ENCODE results near the gene LINC00305. TPM values are rescaled to one million over a fixed set of nuclear protein-coding genes. Genes with fewer than 3 reads are reported as not detected.

LINC00305 gene
- total RNA-seq, 4 donors from 2014 or later, result not detected

DNA sequence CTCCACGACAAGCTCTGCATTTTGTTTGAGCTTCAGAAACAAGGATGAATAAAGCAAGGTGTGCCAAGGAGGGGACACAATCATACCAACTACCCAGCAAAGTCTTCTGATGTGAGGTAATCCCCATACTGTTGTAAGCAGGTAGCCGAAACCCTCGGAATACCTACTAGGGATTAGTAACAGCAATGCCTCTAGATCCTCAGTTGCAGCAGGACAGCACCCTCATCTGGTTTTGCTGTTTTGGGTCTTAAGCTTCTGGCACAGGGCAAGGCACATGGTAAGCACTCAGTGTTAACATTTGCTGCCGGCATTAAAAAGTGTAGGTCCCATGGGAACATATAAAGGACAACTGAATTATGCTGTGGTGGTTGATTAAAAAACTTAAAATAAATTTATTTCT is 16.0 kb upstream of the LINC00305 start:
- intact Hi-C loops (cut with DNase I; ENCODE audit: low total_unique reads), result no loop called here
- no peak for DNase-seq (ENCODE audit: low spot score in 2 of 2)
- H3K4me3 ChIP-seq (ENCODE audit: low read depth, poor library complexity, severe bottlenecking), result no peak overlapping the region
- TF ChIP-seq POLR2A (IDR thresholded peaks at IDR 0.05), result no peak
- TF ChIP-seq, protein P1, sequence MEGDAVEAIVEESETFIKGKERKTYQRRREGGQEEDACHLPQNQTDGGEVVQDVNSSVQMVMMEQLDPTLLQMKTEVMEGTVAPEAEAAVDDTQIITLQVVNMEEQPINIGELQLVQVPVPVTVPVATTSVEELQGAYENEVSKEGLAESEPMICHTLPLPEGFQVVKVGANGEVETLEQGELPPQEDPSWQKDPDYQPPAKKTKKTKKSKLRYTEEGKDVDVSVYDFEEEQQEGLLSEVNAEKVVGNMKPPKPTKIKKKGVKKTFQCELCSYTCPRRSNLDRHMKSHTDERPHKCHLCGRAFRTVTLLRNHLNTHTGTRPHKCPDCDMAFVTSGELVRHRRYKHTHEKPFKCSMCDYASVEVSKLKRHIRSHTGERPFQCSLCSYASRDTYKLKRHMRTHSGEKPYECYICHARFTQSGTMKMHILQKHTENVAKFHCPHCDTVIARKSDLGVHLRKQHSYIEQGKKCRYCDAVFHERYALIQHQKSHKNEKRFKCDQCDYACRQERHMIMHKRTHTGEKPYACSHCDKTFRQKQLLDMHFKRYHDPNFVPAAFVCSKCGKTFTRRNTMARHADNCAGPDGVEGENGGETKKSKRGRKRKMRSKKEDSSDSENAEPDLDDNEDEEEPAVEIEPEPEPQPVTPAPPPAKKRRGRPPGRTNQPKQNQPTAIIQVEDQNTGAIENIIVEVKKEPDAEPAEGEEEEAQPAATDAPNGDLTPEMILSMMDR (IDR thresholded peaks at IDR 0.05), result no peak
- whole genome bisulfite sequencing, 2 donors, result 89 to 96% methylated on average over 4 of the region's 4 CpGs

DNA sequence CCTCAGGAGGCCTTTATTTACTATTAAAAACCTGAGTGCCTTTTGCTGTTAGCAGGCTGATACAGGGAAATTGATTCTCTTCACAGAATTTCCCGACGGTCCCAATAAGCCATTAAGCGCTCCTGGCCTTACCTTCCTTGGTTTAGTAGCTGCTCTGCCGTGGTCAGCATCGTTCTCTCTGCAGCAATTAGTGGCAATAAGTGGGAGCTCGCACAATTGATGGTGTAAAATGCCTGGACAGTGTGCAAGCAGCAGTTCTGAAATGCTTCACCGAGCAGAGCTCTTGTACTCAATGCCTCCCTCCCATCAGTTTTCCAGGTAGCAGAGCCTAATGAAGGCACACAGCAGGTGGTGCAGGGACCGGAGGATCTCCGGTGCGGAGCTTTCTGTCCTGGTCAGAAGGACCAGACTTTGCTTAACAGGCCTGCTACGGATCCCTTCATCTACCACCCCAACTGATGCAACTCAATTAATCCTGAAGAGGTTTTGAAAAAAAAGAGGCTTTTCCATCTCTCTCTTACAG is 1.1 kb upstream of the LINC00305 start:
- DNase-seq (ENCODE audit: low spot score in 2 of 2), result no peak
- intact Hi-C loops (cut with DNase I; ENCODE audit: low total_unique reads), result no loop called here
- no peak overlapping the region for H3K4me3 ChIP-seq (ENCODE audit: low read depth, poor library complexity, severe bottlenecking)
- 86 to 92% methylated on average over 11 of the region's 11 CpGs for WGBS, 2 donors
- no peak for TF ChIP-seq POLR2A (IDR thresholded peaks at IDR 0.05)
- TF ChIP-seq, protein P1 (IDR thresholded peaks at IDR 0.05), result no peak

DNA sequence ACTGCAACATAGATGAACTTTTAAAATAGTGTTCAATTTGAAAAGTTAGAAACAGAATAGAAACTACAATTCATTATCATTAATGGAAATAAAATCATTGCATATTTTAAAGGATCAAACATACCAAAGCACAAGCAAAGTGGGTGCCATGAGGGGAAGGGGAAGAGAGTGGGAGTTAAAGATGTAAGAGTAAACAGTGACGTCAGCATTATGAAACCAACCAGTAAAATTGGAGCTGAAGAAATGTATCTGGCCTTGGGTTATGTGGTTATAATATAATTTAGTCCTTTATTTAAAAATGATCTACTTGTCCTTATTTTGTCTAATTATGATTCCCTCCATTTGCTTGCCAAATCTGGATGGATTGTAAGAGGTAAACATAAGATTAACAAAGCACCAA is 6.0 kb downstream of the LINC00305 start:
- intact Hi-C loops (cut with DNase I; ENCODE audit: low total_unique reads), result no loop called here
- no peak overlapping the region for H3K4me3 ChIP-seq (ENCODE audit: low read depth, poor library complexity, severe bottlenecking)
- WGBS, 2 donors, result 89 to 96% methylated on average over 1 of the region's 1 CpG
- no peak for DNase-seq (ENCODE audit: low spot score in 2 of 2)
- TF ChIP-seq, protein P1 (IDR thresholded peaks at IDR 0.05), result no peak
- no peak for TF ChIP-seq POLR2A (IDR thresholded peaks at IDR 0.05)

DNA sequence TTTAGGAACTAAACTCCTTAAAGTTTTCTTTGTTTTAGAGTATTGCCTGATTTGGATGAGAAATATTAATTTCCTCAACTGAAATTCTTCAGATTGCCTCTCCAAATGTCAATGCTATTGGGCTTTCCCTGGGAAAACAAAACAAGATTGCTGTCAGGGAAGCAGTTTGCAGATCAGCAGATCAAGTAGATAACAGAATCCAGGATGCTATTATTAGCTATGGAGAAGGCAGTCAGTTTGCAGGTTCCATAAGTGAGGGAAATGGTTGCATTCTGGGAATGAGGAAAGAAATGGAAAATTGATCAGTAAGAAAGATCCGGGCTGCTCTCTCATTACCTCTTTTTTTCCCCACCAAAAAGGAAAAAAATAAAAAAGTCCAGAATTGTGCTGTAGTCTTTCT is 11.0 kb downstream of the LINC00305 start:
- DNase-seq (ENCODE audit: low spot score in 2 of 2), result no peak
- intact Hi-C loops (cut with DNase I; ENCODE audit: low total_unique reads), result no loop called here
- TF ChIP-seq POLR2A (IDR thresholded peaks at IDR 0.05), result no peak
- TF ChIP-seq, protein P1 (IDR thresholded peaks at IDR 0.05), result no peak
- 71 to 80% methylated on average over 1 of the region's 1 CpG for WGBS, 2 donors
- H3K4me3 ChIP-seq (ENCODE audit: low read depth, poor library complexity, severe bottlenecking), result no peak overlapping the region

DNA sequence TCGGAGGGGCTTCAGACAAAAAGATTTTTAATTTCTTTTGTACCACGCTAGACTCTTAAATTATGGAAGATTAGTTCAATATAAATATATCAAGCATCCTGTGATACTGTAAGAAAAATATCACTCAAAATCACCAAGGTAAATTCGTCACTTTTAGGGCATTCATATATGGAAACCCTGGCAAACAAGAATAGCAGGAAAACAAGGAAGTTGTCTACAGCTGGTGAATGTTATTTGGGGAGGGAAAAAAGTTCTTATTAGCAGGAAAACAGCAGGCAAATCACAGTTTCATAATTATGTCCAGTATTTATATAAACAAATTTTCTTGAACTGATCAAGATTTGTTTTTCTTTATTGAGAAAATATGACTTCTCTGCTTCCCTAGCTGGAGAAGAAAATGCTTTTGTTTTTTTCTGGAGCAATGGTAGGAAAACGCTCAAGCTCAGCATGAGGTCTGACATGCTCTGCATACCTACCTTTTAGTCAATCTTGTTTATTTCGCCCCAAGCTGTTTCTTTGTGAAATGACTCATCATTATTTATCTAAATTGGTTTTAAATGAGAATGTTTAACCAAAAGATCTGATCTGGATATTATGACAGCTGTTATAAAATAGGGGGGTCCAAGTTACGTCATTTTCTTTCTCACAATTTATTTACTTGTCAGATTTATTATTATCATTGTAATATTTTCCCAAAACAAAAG is 14.7 kb downstream of the LINC00305 start:
- TF ChIP-seq POLR2A (IDR thresholded peaks at IDR 0.05), result no peak
- TF ChIP-seq, protein P1 (IDR thresholded peaks at IDR 0.05), result no peak
- intact Hi-C loops (cut with DNase I; ENCODE audit: low total_unique reads), result no loop called here
- H3K4me3 ChIP-seq (ENCODE audit: low read depth, poor library complexity, severe bottlenecking), result no peak overlapping the region
- 59% methylated on average over 6 of the region's 6 CpGs for WGBS, 2 donors
- DNase-seq (ENCODE audit: low spot score in 2 of 2), result no peak

DNA sequence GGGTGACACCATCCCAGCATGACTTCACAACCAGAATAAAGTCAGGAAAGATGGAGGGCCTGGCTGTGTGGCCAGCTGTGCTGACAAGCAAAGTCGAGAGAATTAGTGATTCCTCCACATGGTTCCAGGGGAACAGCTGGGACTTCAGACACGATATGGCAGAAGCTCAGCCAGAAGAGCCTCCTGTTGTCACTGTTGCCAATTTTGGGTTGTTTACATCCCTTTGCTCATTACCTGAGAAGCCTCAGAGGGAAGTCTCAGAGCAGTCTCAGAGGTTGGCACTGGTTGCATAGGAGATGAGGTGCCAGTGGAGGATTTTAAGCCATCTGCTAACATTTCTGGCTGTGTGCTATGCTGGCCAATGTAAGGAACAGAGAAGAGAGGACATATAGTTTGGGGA is 16.0 kb downstream of the LINC00305 start:
- DNase-seq (ENCODE audit: low spot score in 2 of 2), result no peak
- intact Hi-C loops (cut with DNase I; ENCODE audit: low total_unique reads), result no loop called here
- H3K4me3 ChIP-seq (ENCODE audit: low read depth, poor library complexity, severe bottlenecking), result no peak overlapping the region
- 75 to 81% methylated on average over 2 of the region's 2 CpGs for WGBS, 2 donors
- TF ChIP-seq, protein P1 (IDR thresholded peaks at IDR 0.05), result no peak
- no peak for TF ChIP-seq POLR2A (IDR thresholded peaks at IDR 0.05)

Data from lower leg skin (tissue), 4 donors.